ENCODE data around the gene CHST14.

DNA sequence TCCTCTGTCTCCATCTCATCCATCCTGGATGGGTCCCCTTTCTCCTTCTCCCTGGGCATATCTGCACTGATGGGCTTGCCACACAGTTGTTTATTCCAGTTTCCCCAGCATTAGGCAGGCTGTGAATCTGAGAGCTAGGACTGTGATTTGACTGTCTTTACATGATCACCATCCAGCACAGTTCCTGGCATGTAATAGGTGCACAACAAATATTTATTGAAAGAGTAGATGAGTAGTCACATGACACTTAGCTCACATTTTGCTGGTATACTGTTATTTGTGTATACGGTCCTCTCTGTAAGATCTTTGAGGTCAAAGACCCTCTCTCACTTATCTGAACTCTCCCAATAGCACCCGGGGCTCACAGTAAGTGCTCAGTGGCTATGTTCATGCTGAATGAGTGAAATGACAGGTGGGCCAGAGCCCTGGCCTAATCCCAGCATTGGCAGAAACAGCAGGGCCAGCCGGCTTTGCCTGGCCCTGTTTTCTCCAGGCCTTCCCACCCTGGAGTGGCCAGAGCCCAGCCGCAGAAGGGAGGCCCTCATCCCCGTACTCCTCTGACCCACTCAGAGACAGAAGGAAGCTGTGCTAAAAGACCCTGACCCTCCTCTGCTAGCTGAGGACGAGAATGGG lies 46.2 kb upstream of the CHST14 start:
- TF ChIP-seq, protein P1, sequence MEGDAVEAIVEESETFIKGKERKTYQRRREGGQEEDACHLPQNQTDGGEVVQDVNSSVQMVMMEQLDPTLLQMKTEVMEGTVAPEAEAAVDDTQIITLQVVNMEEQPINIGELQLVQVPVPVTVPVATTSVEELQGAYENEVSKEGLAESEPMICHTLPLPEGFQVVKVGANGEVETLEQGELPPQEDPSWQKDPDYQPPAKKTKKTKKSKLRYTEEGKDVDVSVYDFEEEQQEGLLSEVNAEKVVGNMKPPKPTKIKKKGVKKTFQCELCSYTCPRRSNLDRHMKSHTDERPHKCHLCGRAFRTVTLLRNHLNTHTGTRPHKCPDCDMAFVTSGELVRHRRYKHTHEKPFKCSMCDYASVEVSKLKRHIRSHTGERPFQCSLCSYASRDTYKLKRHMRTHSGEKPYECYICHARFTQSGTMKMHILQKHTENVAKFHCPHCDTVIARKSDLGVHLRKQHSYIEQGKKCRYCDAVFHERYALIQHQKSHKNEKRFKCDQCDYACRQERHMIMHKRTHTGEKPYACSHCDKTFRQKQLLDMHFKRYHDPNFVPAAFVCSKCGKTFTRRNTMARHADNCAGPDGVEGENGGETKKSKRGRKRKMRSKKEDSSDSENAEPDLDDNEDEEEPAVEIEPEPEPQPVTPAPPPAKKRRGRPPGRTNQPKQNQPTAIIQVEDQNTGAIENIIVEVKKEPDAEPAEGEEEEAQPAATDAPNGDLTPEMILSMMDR (IDR thresholded peaks at IDR 0.05), result no peak
- no peak for TF ChIP-seq POLR2A (IDR thresholded peaks at IDR 0.05)
